GM12878 (cell line): ENCODE results near the gene TYW1.
"Not testable (repeated sequence)": the region's sequence is repeated elsewhere in the genome, so short reads cannot be mapped to it uniquely, and the experiment has no call there.

Experiments used
- FOXM1 ChIP-seq: IDR thresholded peaks from 2 replicates; pipeline ENCODE4 v1.6.1; 2012; ENCODE audit warnings: low read depth, mild to moderate bottlenecking, inconsistent platforms, low read length, moderate library complexity
- YY1 ChIP-seq: IDR thresholded peaks from 2 replicates; pipeline ENCODE4 v1.6.1; 2011; ENCODE audit warnings: low read depth, mild to moderate bottlenecking, low read length
- TF ChIP-seq, protein P1 (sequence below): IDR thresholded peaks from 2 replicates; pipeline ENCODE4 v1.6.1; 2011; ENCODE audit warnings: low read depth, mild to moderate bottlenecking, low read length, moderate library complexity, borderline replicate concordance; ENCODE audit errors: extremely low read depth
- TF ChIP-seq, protein P2 (sequence below): fragments of 450-650 bp; IDR thresholded peaks from 2 replicates; pipeline ENCODE4 v1.6.1; 2016; ENCODE audit warnings: mild to moderate bottlenecking, moderate library complexity, borderline replicate concordance

DNA sequence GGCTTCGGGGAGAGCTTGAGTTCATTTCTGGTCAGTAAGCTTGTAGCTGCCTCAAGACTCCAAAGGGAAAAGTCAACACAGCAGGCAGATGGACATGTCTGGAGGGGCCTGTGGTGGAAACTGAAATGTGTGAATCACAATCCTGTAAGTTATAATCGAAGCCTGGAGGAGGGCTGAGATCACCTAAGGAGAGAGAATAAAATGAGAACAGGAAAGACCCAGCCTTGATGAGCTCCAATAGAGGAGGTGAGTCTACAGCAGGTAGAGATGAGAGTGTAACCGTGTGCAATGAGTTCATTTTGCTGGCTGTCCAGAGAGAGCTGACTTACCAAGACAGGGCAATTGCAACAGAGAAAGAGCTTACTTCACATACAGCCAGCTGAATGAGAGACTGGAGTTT, 258.4 kb downstream of the TYW1 start:
- TF ChIP-seq, protein P1, sequence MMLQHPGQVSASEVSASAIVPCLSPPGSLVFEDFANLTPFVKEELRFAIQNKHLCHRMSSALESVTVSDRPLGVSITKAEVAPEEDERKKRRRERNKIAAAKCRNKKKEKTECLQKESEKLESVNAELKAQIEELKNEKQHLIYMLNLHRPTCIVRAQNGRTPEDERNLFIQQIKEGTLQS = not testable (repeated sequence)
- not testable (repeated sequence) for TF ChIP-seq FOXM1, YY1
- TF ChIP-seq, protein P2, sequence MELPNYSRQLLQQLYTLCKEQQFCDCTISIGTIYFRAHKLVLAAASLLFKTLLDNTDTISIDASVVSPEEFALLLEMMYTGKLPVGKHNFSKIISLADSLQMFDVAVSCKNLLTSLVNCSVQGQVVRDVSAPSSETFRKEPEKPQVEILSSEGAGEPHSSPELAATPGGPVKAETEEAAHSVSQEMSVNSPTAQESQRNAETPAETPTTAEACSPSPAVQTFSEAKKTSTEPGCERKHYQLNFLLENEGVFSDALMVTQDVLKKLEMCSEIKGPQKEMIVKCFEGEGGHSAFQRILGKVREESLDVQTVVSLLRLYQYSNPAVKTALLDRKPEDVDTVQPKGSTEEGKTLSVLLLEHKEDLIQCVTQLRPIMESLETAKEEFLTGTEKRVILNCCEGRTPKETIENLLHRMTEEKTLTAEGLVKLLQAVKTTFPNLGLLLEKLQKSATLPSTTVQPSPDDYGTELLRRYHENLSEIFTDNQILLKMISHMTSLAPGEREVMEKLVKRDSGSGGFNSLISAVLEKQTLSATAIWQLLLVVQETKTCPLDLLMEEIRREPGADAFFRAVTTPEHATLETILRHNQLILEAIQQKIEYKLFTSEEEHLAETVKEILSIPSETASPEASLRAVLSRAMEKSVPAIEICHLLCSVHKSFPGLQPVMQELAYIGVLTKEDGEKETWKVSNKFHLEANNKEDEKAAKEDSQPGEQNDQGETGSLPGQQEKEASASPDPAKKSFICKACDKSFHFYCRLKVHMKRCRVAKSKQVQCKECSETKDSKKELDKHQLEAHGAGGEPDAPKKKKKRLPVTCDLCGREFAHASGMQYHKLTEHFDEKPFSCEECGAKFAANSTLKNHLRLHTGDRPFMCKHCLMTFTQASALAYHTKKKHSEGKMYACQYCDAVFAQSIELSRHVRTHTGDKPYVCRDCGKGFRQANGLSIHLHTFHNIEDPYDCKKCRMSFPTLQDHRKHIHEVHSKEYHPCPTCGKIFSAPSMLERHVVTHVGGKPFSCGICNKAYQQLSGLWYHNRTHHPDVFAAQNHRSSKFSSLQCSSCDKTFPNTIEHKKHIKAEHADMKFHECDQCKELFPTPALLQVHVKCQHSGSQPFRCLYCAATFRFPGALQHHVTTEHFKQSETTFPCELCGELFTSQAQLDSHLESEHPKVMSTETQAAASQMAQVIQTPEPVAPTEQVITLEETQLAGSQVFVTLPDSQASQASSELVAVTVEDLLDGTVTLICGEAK = not testable (repeated sequence)
